Mesothelial cell of epicardium (in vitro differentiated cells): ENCODE data around the gene ARID2. TPM values are rescaled to one million over a fixed set of nuclear protein-coding genes. Genes with fewer than 3 reads are reported as not detected.
A peak's percentile ranks its signal among the peaks of the same experiment; 100 is the strongest.

Experiments used
- DNase-seq, 2 experiments: peaks; one replicate each; pipeline ENCODE4 v3.0.0; 2021; ENCODE audit warnings: low spot score in 2 of 2; ENCODE audit not compliant: unreplicated experiment in 2 of 2
- H3K27ac Mint-ChIP-seq: 2 replicates; pipeline ENCODE4 v1.8.0; 2021; ENCODE audit warnings: mixed read lengths
- H3K27me3 Mint-ChIP-seq: 2 replicates; pipeline ENCODE4 v1.8.0; 2021; ENCODE audit warnings: low read depth, mixed read lengths
- H3K36me3 Mint-ChIP-seq: 2 replicates; pipeline ENCODE4 v1.8.0; 2021; ENCODE audit warnings: mixed read lengths
- H3K4me1 Mint-ChIP-seq: 2 replicates; pipeline ENCODE4 v1.8.0; 2021; ENCODE audit warnings: mixed read lengths
- H3K4me3 Mint-ChIP-seq: 2 replicates; pipeline ENCODE4 v1.8.0; 2021; ENCODE audit warnings: mild to moderate bottlenecking, moderate library complexity, mixed read lengths
- H3K9me3 Mint-ChIP-seq: 2 replicates; pipeline ENCODE4 v1.8.0; 2021; ENCODE audit warnings: mixed read lengths
- total RNA-seq: library from RNA; stranded (reverse); gene quantifications from 3 replicates; pipeline ENCODE4 v1.2.1, GENCODE V29; 2021
- TF ChIP-seq, protein P1 (sequence below): fragments of 200-600 bp; sonication (generic); IDR thresholded peaks from one replicate; pipeline ENCODE4 v1.5.0; 2021; ENCODE audit warnings: antibody characterized with exemption; ENCODE audit not compliant: unreplicated experiment

Gene ARID2
- total RNA-seq, 1 donor from 2014 or later = 67.1 TPM

DNA sequence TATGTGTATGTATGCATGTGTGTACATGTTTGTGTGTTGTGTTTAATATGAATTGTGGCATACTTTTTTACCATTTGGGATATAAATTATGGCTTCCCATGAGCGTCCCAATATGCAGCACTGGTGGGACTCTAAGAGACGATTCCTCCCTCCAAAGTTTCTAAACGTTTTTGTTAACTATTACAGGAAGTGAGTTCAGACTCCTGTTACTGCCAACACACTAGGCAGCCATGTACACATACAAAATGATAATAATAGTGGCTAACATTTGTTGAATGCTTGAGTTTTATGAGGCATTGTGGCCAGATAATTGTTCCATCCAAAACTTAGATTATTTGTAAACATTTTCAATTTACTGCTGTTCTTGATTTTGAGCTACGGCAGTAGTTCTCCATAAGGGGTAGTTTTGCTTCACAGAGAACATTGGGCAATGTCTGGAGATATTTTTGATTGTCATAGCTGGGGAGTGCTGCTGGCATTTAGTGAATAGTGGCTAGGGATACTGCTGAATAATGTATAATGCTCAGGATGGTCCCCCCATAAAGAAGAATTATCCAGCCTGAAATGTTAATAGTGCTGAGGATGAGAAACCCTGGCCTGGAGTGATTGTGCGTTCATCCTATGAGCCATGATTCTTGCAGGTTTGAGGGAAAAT is 45.1 kb downstream of the ARID2 start:
- Mint-ChIP-seq H3K4me3 (no peak overlapping the region), H3K27ac (peak overlapping the region; percentile 34), H3K36me3 (peaks cover 2% of the 10 kb centered on the region), H3K4me1 (peaks cover 18% of the 10 kb centered on the region), H3K27me3 (no peaks in the 10 kb centered on the region), H3K9me3 (peaks cover 1% of the 10 kb centered on the region)
- TF ChIP-seq, protein P1, sequence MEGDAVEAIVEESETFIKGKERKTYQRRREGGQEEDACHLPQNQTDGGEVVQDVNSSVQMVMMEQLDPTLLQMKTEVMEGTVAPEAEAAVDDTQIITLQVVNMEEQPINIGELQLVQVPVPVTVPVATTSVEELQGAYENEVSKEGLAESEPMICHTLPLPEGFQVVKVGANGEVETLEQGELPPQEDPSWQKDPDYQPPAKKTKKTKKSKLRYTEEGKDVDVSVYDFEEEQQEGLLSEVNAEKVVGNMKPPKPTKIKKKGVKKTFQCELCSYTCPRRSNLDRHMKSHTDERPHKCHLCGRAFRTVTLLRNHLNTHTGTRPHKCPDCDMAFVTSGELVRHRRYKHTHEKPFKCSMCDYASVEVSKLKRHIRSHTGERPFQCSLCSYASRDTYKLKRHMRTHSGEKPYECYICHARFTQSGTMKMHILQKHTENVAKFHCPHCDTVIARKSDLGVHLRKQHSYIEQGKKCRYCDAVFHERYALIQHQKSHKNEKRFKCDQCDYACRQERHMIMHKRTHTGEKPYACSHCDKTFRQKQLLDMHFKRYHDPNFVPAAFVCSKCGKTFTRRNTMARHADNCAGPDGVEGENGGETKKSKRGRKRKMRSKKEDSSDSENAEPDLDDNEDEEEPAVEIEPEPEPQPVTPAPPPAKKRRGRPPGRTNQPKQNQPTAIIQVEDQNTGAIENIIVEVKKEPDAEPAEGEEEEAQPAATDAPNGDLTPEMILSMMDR = no peak
- no peak for DNase-seq

DNA sequence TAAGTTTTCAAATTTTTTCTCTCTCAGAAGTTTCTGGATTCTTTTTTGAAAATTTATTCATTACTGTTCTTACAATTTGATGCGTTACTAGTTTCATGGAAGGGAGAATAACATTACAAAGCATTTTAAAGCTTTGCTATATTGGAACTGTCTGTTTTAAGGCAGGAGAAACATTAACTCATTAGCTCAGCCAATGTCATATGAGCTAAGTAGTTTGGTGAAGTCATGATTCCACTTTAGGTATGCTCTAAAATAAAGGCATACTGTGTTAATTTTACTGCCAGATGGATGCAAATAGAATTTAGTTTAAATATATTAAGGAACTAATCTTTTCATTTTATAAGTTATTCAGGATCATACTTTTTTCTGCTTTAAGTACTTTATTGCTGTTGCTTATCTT is 46.0 kb downstream of the ARID2 start:
- Mint-ChIP-seq H3K27ac (peak overlapping the region; percentile 16), H3K27me3 (no peaks in the 10 kb centered on the region), H3K4me3 (no peak overlapping the region), H3K4me1 (peaks cover 18% of the 10 kb centered on the region), H3K9me3 (no peaks in the 10 kb centered on the region), H3K36me3 (no peaks in the 10 kb centered on the region)
- DNase-seq = no peak
- TF ChIP-seq, protein P1 = no peak

DNA sequence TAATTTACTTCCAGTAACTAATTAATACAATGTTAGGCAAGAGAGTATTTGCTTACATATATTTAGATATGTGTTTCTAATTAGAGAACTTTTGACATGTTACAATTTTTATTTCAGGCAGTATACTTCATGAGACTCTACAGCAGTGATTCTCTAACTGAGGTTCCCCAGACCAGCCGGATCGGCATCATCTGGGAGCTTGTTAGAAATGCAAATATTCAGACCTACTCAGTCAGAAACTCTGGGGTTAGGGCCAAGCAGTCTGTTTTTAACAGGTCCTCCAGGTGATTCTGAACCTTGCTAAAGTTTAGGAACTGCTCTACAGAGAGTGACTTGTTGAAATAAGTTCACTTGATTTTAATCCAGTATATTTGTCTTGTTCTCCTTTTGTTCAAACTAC is 46.5 kb downstream of the ARID2 start:
- H3K36me3 Mint-ChIP-seq = no peaks in the 10 kb centered on the region
- TF ChIP-seq, protein P1 = no peak
- peaks cover 18% of the 10 kb centered on the region for H3K4me1 Mint-ChIP-seq
- H3K27ac Mint-ChIP-seq = peak overlapping the region; percentile 34
- no peaks in the 10 kb centered on the region for H3K27me3 Mint-ChIP-seq
- H3K9me3 Mint-ChIP-seq = no peaks in the 10 kb centered on the region
- DNase-seq = no peak
- no peak overlapping the region for H3K4me3 Mint-ChIP-seq

DNA sequence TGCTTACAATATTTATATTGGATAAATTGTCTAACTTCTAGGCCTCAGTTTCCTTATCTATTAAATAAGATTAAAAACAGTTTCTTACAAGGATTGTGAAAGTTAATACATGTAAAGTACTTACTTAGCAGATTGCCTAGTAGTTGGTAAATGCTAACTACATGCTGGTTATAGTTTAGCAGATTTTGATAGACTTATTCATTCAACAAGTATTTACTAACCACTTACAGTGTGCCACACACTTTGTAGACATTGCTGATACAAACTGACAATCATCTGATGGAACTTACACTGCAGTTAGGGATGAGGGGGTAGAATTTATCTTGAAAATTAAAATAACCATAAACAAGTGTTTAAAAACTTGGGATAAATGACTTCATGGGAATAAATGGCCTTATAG is 50.4 kb downstream of the ARID2 start:
- H3K27ac Mint-ChIP-seq = no peak overlapping the region
- DNase-seq = no peak
- H3K36me3 Mint-ChIP-seq = no peaks in the 10 kb centered on the region
- H3K4me3 Mint-ChIP-seq = no peak overlapping the region
- TF ChIP-seq, protein P1 = no peak
- peaks cover 14% of the 10 kb centered on the region for H3K4me1 Mint-ChIP-seq
- H3K9me3 Mint-ChIP-seq = no peaks in the 10 kb centered on the region
- no peaks in the 10 kb centered on the region for H3K27me3 Mint-ChIP-seq

DNA sequence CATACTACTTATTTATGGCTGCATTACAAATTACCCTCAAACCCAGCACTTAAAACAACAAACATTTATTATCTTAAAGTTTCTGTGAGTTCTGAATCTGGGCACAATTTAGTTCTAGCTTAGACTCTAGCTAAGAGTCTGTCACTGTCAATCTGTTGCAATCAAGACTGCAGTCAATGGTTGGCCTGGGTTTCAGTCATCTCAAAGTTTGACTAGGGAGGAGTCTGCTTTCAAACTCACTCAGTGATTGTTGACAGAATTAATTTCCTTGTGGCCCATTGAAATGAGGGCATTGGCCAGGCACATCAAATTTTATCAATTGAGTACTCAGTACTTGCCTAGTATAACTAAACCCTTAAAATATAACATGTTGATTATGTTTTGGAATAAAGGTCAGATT is 51.6 kb downstream of the ARID2 start:
- no peaks in the 10 kb centered on the region for H3K36me3 Mint-ChIP-seq
- H3K4me3 Mint-ChIP-seq = no peak overlapping the region
- DNase-seq = no peak
- H3K4me1 Mint-ChIP-seq = peaks cover 7% of the 10 kb centered on the region
- no peaks in the 10 kb centered on the region for H3K27me3 Mint-ChIP-seq
- H3K9me3 Mint-ChIP-seq = no peaks in the 10 kb centered on the region
- TF ChIP-seq, protein P1 = no peak
- no peak overlapping the region for H3K27ac Mint-ChIP-seq
